H1 (cell line): ENCODE results near the gene ATF7IP. TPM values are rescaled to one million over a fixed set of nuclear protein-coding genes. Genes with fewer than 3 reads are reported as not detected.
A peak's percentile ranks its signal among the peaks of the same experiment; 100 is the strongest.

Experiments
- CTCF ChIA-PET: fragments of 300-600 bp; sonication (Branson Sonifier 250); formaldehyde crosslinking; loops from one replicate; lab custom pipeline; 2021; ENCODE audit not compliant: partially characterized antibody; lab: Charles Lee
- POLR2A ChIA-PET: fragments of 300-600 bp; sonication (Branson Sonifier 250); formaldehyde crosslinking; loops from one replicate; lab custom pipeline; 2021; ENCODE audit warnings: inconsistent platforms; ENCODE audit not compliant: partially characterized antibody; lab: Charles Lee
- DNase-seq, 2 experiments: peaks; one replicate each; pipeline versions ENCODE4 v3.0.0 to v3.0.0-alpha.2; 2010 to 2022; ENCODE audit warnings: low spot score in 2 of 2, low read depth in 1 of 2, mixed read lengths in 1 of 2
- FAIRE-seq: peaks from 2 replicates; lab custom pipeline; 2011; peaks lifted over from hg19 to GRCh38; lab: Jason Lieb, UNC
- H2AFZ ChIP-seq: 2 replicates; pipeline ENCODE4 v1.8.1; 2012; ENCODE audit warnings: low read length, inconsistent platforms
- H2AK5ac ChIP-seq: 2 replicates; pipeline ENCODE4 v1.6.1; 2013; ENCODE audit warnings: low read depth, low read length
- H2BK120ac ChIP-seq: replicated peaks from 2 replicates; pipeline ENCODE3; 2013; ENCODE audit warnings: low read depth, low read length, inconsistent platforms
- H2BK12ac ChIP-seq: 2 replicates; pipeline ENCODE4 v1.6.1; 2013; ENCODE audit warnings: low read depth, low read length
- H2BK15ac ChIP-seq: 2 replicates; pipeline ENCODE4 v1.6.1; 2013; ENCODE audit warnings: low read length
- H2BK20ac ChIP-seq: 2 replicates; pipeline ENCODE4 v1.6.1; 2013; ENCODE audit warnings: low read length
- H2BK5ac ChIP-seq: 2 replicates; pipeline ENCODE4 v1.6.1; 2013; ENCODE audit warnings: low read depth, low read length
- H3K14ac ChIP-seq: 2 replicates; pipeline ENCODE4 v1.6.1; 2013; ENCODE audit warnings: inconsistent platforms; ENCODE audit not compliant: insufficient read length
- H3K18ac ChIP-seq: 2 replicates; pipeline ENCODE4 v1.6.1; 2013; ENCODE audit warnings: low read length; ENCODE audit errors: extremely low read depth
- H3K23ac ChIP-seq: 2 replicates; pipeline ENCODE4 v1.6.1; 2013; ENCODE audit warnings: inconsistent platforms; ENCODE audit not compliant: insufficient read length
- H3K23me2 ChIP-seq: 2 replicates; pipeline ENCODE4 v1.6.1; 2013; ENCODE audit warnings: low read depth, low read length
- H3K27ac ChIP-seq: 2 replicates; pipeline ENCODE4 v1.6.1; 2011; ENCODE audit warnings: low read depth, low read length, inconsistent platforms
- H3K27me3 ChIP-seq, 4 experiments: replicated peaks in 1 of 4; 1 replicate in 1 of 4; 2 replicates in 3 of 4; pipeline versions ENCODE4 v1.6.1 to v1.8.1; 2011 to 2013; ENCODE audit warnings: low read length in 3 of 4, mild to moderate bottlenecking in 3 of 4, inconsistent platforms in 2 of 4, mixed read lengths in 2 of 4, moderate library complexity in 1 of 4; ENCODE audit not compliant: control insufficient read depth in 3 of 4, insufficient read depth in 3 of 4; ENCODE audit errors: extremely low read depth in 1 of 4
- H3K36me3 ChIP-seq, 4 experiments: 2 replicates each; pipeline versions ENCODE4 v1.6.1 to v1.8.1; 2011 to 2013; ENCODE audit warnings: mild to moderate bottlenecking in 4 of 4, low read length in 3 of 4, moderate library complexity in 2 of 4, control low read depth in 1 of 4, inconsistent platforms in 1 of 4; ENCODE audit not compliant: insufficient read depth in 4 of 4, control insufficient read depth in 2 of 4
- H3K4ac ChIP-seq: replicated peaks from 2 replicates; pipeline ENCODE3; 2013; ENCODE audit warnings: low read length, low read depth, mixed read lengths, inconsistent platforms; ENCODE audit not compliant: insufficient read length
- H3K4me1 ChIP-seq, 4 experiments: replicated peaks in 1 of 4; 1 replicate in 1 of 4; 2 replicates in 3 of 4; pipeline versions ENCODE4 v1.6.1 to v1.8.1; 2011 to 2013; ENCODE audit warnings: low read length in 3 of 4, inconsistent platforms in 2 of 4, mixed read lengths in 1 of 4; ENCODE audit not compliant: insufficient read depth in 4 of 4, control insufficient read depth in 3 of 4
- H3K4me2 ChIP-seq, 2 experiments: 2 replicates each; pipeline versions ENCODE4 v1.6.1 to v1.8.1; 2011 to 2013; ENCODE audit warnings: low read depth in 2 of 2, low read length in 2 of 2, control low read depth in 1 of 2, inconsistent platforms in 1 of 2, mild to moderate bottlenecking in 1 of 2; ENCODE audit not compliant: insufficient read depth in 1 of 2
- H3K4me3 ChIP-seq, 4 experiments: fragments of 200-600, 300-600 bp in 1 of 4; sonication (generic), shearing (Covaris generic), sonication (Bioruptor Twin) in 1 of 4; 2 replicates each; pipeline versions ENCODE4 v1.5.1 to v1.8.1; 2011 to 2016; ENCODE audit warnings: low read length in 4 of 4, low read depth in 3 of 4, control low read depth in 2 of 4, inconsistent platforms in 2 of 4, mild to moderate bottlenecking in 2 of 4, mixed read lengths in 1 of 4, moderate library complexity in 1 of 4; ENCODE audit not compliant: insufficient read depth in 2 of 4; ENCODE audit errors: extremely low read depth in 1 of 4
- H3K56ac ChIP-seq: replicated peaks from 2 replicates; pipeline ENCODE3; 2013; ENCODE audit warnings: low read depth, mild to moderate bottlenecking, mixed read lengths, low read length, inconsistent platforms; ENCODE audit not compliant: insufficient read length
- H3K79me1 ChIP-seq: 2 replicates; pipeline ENCODE4 v1.6.1; 2013; ENCODE audit warnings: low read depth, low read length, control low read depth
- H3K79me2 ChIP-seq, 2 experiments: 2 replicates each; pipeline versions ENCODE4 v1.6.1 to v1.8.1; 2012 to 2013; ENCODE audit warnings: low read length in 2 of 2, mild to moderate bottlenecking in 2 of 2, inconsistent platforms in 1 of 2; ENCODE audit not compliant: insufficient read depth in 2 of 2, control insufficient read depth in 1 of 2
- H3K9ac ChIP-seq, 4 experiments: replicated peaks in 1 of 4; 1 replicate in 1 of 4; 2 replicates in 3 of 4; pipeline versions ENCODE4 v1.6.1 to v1.8.1; 2011 to 2013; ENCODE audit warnings: low read depth in 3 of 4, low read length in 3 of 4, control low read depth in 2 of 4, mild to moderate bottlenecking in 2 of 4, moderate library complexity in 2 of 4, inconsistent platforms in 1 of 4; ENCODE audit errors: extremely low read depth in 1 of 4
- H3K9me3 ChIP-seq, 2 experiments: 2 replicates each; pipeline versions ENCODE4 v1.6.1 to v1.8.1; 2012 to 2013; ENCODE audit warnings: mild to moderate bottlenecking in 2 of 2, moderate library complexity in 2 of 2, control low read depth in 1 of 2, inconsistent platforms in 1 of 2, low read depth in 1 of 2, low read length in 1 of 2, mixed read lengths in 1 of 2; ENCODE audit not compliant: insufficient read depth in 2 of 2
- H4K20me1 ChIP-seq, 2 experiments: replicated peaks in 1 of 2; 2 replicates each; pipeline versions ENCODE3 to v1.8.1; 2011 to 2013; ENCODE audit warnings: inconsistent platforms in 2 of 2, low read length in 2 of 2, mild to moderate bottlenecking in 1 of 2; ENCODE audit not compliant: insufficient read depth in 2 of 2, control insufficient read depth in 1 of 2
- H4K5ac ChIP-seq: 2 replicates; pipeline ENCODE4 v1.6.1; 2013; ENCODE audit warnings: low read length, low read depth, mixed read lengths, inconsistent platforms; ENCODE audit not compliant: insufficient read length
- H4K8ac ChIP-seq: 2 replicates; pipeline ENCODE4 v1.8.0; 2013; ENCODE audit warnings: mild to moderate bottlenecking, moderate library complexity, low read length, inconsistent platforms; ENCODE audit not compliant: insufficient read depth; ENCODE audit errors: extremely low read depth
- H4K91ac ChIP-seq: replicated peaks from 2 replicates; pipeline ENCODE3; 2013; ENCODE audit warnings: low read length, mixed read lengths, inconsistent platforms; ENCODE audit not compliant: insufficient read length
- BACH1 ChIP-seq: IDR thresholded peaks from 2 replicates; pipeline ENCODE4 v1.6.1; 2012; ENCODE audit warnings: low read length, improper control_type of control experiment
- HDAC2 ChIP-seq, 2 experiments: fragments of 300-600 bp in 1 of 2; sonication (generic) in 1 of 2; IDR thresholded peaks; 2 replicates each; pipeline ENCODE4 v1.6.1; 2011 to 2012; ENCODE audit warnings: low read depth in 2 of 2, low read length in 2 of 2, mild to moderate bottlenecking in 2 of 2, moderate library complexity in 2 of 2, borderline replicate concordance in 1 of 2, inconsistent platforms in 1 of 2
- RAD21 ChIP-seq, 2 experiments: IDR thresholded peaks in 1 of 2; conservative IDR thresholded peaks in 1 of 2; 2 replicates each; pipeline ENCODE4 v1.6.1; 2011; ENCODE audit warnings: low read depth in 2 of 2, low read length in 2 of 2, improper control_type of control experiment in 1 of 2, inconsistent platforms in 1 of 2, mild to moderate bottlenecking in 1 of 2, moderate library complexity in 1 of 2
- RFX5 ChIP-seq: IDR thresholded peaks from 2 replicates; pipeline ENCODE4 v1.6.1; 2011; ENCODE audit warnings: low read depth, low read length, improper control_type of control experiment, borderline replicate concordance
- RNF2 ChIP-seq: fragments of 200-900, 300-1000 bp; sonication (generic); IDR thresholded peaks from 2 replicates; pipeline ENCODE4 v1.7.1; 2016; ENCODE audit warnings: borderline replicate concordance, low read depth, mild to moderate bottlenecking, antibody characterized with exemption, low read length; ENCODE audit not compliant: poor library complexity, severe bottlenecking; ENCODE audit errors: missing control alignments
- TAF1 ChIP-seq: IDR thresholded peaks from 2 replicates; pipeline ENCODE4 v1.6.1; 2011; ENCODE audit warnings: mild to moderate bottlenecking, low read depth, low read length
- USF2 ChIP-seq: IDR thresholded peaks from 2 replicates; pipeline ENCODE4 v1.6.1; 2011; ENCODE audit warnings: low read length, improper control_type of control experiment
- WGBS, 2 experiments: shearing (Covaris generic) in 1 of 2; methylation state at CpG; one replicate each; pipeline versions ENCODE4 v1.1.6 to v1.1.7; 2013 to 2015; ENCODE audit warnings: low lambda C conversion rate in 2 of 2, mixed read lengths in 2 of 2, inconsistent platforms in 1 of 2, low coverage in 1 of 2, missing lambda C conversion rate in 1 of 2; ENCODE audit not compliant: insufficient replicate concordance in 2 of 2, insufficient coverage in 1 of 2, insufficient read length in 1 of 2; ENCODE audit errors: extremely low coverage in 1 of 2, missing lambda C conversion rate in 1 of 2; 5-methylcytosine and 5-hydroxymethylcytosine counted together
- polyA plus RNA-seq, 7 experiments: library from polyadenylated mRNA; depleted of rRNA in 3 of 7; stranded (reverse) in 5 of 7; unstranded in 2 of 7; fragments of >200 nt in 5 of 7; fragments of 200-250 nt in 2 of 7; gene quantifications; 1 replicate in 5 of 7; 2 replicates in 1 of 7; 4 replicates in 1 of 7; pipeline versions ENCODE4 v1.2.1 to v1.2.3, GENCODE V29; 2011 to 2013; ENCODE audit warnings: missing spikeins in 2 of 7, mixed read lengths in 2 of 7
- total RNA-seq: library from RNA; stranded (reverse); fragmentation: NEBNext Ultra II Directional; extraction: Animal tissue kit (Norgen Biotek cat#: 25700); gene quantifications from 2 replicates; pipeline ENCODE4 v1.2.1, GENCODE V29; 2021
- TF ChIP-seq, protein P1 (sequence below): IDR thresholded peaks from 2 replicates; pipeline ENCODE4 v1.6.1; 2012; ENCODE audit warnings: inconsistent platforms
- TF ChIP-seq, protein P2 (sequence below): IDR thresholded peaks from 2 replicates; pipeline ENCODE4 v1.6.1; 2011; ENCODE audit warnings: low read depth, mild to moderate bottlenecking, low read length; ENCODE audit not compliant: insufficient read depth

Gene ATF7IP
- total and polyA plus RNA-seq, 2 of the 8 experiments (the other 6 are each of a cell fraction or from before 2014, with no cell fraction given): 34.2 to 148 TPM

DNA sequence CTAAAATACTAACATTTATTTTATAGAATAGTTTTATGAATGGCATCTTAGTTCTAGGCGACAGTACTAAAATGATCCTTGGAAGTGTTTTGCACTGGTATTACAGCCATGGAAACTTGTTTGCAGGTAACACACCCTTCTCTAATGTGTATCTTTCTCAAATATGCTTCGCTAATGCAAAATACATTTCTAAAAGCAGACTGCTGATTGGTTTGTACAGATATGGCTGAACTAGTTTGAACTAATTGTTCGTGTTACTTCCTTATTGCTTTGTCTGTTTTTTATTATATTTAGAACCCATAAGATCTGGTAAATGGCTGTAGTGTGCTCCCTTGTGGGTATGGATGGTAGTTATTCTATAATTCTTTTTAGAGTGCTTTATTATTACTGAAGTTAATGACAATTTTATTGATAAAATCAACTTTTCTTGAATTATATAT is 53.0 kb downstream of the ATF7IP start:
- Histone ChIP-seq H3K27me3 (no peaks in the 10 kb centered on the region), H3K14ac (no peak overlapping the region), H4K8ac (no peak overlapping the region), H3K4me2 (peak overlapping the region; percentile 21 to 46), H2BK20ac (no peak overlapping the region), H3K27ac (peak overlapping the region; percentile 15; the same call in 1 of the 2 replicates), H3K36me3 (peaks cover 0 to 6% (median 2%) of the 10 kb centered on the region in 4 experiments; a peak in 3 of 8 replicates), H3K56ac (no peak overlapping the region), H3K23ac (peak overlapping the region; percentile 52), H4K91ac (no peak overlapping the region), H3K79me1 (0 out of 2 replicates have a peak, but pooled peaks cover 3% of the 10 kb centered on the region), H3K9ac (peak overlapping the region in 1 of 4 experiments; percentile 19; a peak in 2 of 7 replicates), H2BK5ac (no peak overlapping the region), H3K4ac (no peak overlapping the region), H3K79me2 (peaks cover 26 to 100% of the 10 kb centered on the region in 2 experiments; a peak in 3 of 4 replicates), H3K9me3 (0 out of 4 replicates have a peak, but pooled peaks cover 0 to 3% of the 10 kb centered on the region in 2 experiments), H2AK5ac (no peak overlapping the region), H2AFZ (no peak overlapping the region), H3K23me2 (no peaks in the 10 kb centered on the region), H4K5ac (peak overlapping the region; percentile 91), H3K18ac (no peak overlapping the region), H3K4me1 (peaks cover 0 to 12% (median 4%) of the 10 kb centered on the region in 4 experiments; a peak in 2 of 7 replicates), H2BK12ac (no peak overlapping the region), H3K4me3 (peak overlapping the region in 1 of 4 experiments; percentile 36; a peak in 1 of 8 replicates), H4K20me1 (peaks cover 6 to 8% of the 10 kb centered on the region in 2 experiments), H2BK120ac (no peak overlapping the region), H2BK15ac (no peak overlapping the region)
- ChIA-PET POLR2A (interaction anchor here (1.1 to 2.1 kb wide), 2 partner anchors 47 to 160 kb away, joined by 3 to 13 read pairs; no protein-coding TSS in a partner anchor), CTCF (interaction anchor here (2.9 kb wide), 1 partner anchor 36 kb away, joined by 18 read pairs; no protein-coding TSS in a partner anchor)
- FAIRE-seq: no peak
- WGBS, 2 experiments: 67% methylated on average over 3 of the region's 3 CpGs; no CpG with 5 or more reads in 1 of the 2 experiments
- no peak for DNase-seq
- TF ChIP-seq, protein P1, sequence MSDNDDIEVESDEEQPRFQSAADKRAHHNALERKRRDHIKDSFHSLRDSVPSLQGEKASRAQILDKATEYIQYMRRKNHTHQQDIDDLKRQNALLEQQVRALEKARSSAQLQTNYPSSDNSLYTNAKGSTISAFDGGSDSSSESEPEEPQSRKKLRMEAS: no peak
- TF ChIP-seq USF2 (no peak), RNF2 (no peak), BACH1 (no peak), TAF1 (no peak), HDAC2 (IDR thresholded peaks at IDR 0.05; ENCODE audit: borderline replicate concordance in 1 of 2, low read depth in 2 of 2, low read length in 2 of 2) (no peak), RFX5 (0 out of 2 replicates have a peak, but pooled peaks have one; percentile 35), RAD21 (IDR thresholded peaks at IDR 0.05 in 1 of 2, conservative IDR thresholded peaks at IDR 0.05 in 1 of 2; ENCODE audit: low read depth in 2 of 2, low read length in 2 of 2) (peak in 1 of 2 experiments; percentile 37; a peak in 2 of 4 replicates)
- TF ChIP-seq, protein P2, sequence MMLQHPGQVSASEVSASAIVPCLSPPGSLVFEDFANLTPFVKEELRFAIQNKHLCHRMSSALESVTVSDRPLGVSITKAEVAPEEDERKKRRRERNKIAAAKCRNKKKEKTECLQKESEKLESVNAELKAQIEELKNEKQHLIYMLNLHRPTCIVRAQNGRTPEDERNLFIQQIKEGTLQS: no peak
